Stomach (tissue), 4 donors: ENCODE measurements around the gene IP6K3.

Source experiments
- EP300 ChIP-seq: sonication (generic); formaldehyde crosslinking; IDR thresholded peaks from one replicate; pipeline ENCODE4 v1.6.1; 2017; ENCODE audit warnings: antibody characterized with exemption
- TF ChIP-seq, protein P1 (sequence below), 7 experiments: fragments of 450-650 bp in 4 of 7; fragments of 200-600 bp in 3 of 7; sonication (generic) in 3 of 7; IDR thresholded peaks; one replicate each; pipeline ENCODE4 v1.5.1; 2016 to 2019; ENCODE audit warnings: antibody characterized with exemption in 7 of 7, control low read depth in 2 of 7, mild to moderate bottlenecking in 1 of 7

DNA sequence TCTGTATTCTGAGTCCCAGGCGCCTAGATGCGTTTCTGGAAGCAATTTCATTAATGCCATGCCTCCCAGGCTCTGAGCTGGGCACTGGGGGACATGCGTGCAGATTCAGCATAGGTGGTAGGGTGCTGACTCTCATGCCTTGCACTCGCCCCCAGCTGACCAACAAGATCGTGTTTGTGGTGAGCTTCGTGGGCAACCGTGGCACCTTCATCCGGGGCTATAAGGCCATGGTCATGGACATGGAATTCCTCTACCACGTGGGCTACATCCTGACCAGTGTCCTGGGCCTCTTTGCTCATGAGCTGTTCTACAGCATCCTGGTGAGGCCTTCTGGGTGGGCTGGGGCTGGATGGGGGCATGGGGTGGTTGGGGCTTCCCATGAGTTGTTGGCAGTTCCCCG is 56.8 kb downstream of the IP6K3 start:
- TF ChIP-seq, protein P1, sequence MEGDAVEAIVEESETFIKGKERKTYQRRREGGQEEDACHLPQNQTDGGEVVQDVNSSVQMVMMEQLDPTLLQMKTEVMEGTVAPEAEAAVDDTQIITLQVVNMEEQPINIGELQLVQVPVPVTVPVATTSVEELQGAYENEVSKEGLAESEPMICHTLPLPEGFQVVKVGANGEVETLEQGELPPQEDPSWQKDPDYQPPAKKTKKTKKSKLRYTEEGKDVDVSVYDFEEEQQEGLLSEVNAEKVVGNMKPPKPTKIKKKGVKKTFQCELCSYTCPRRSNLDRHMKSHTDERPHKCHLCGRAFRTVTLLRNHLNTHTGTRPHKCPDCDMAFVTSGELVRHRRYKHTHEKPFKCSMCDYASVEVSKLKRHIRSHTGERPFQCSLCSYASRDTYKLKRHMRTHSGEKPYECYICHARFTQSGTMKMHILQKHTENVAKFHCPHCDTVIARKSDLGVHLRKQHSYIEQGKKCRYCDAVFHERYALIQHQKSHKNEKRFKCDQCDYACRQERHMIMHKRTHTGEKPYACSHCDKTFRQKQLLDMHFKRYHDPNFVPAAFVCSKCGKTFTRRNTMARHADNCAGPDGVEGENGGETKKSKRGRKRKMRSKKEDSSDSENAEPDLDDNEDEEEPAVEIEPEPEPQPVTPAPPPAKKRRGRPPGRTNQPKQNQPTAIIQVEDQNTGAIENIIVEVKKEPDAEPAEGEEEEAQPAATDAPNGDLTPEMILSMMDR (IDR thresholded peaks at IDR 0.05): no peak
- no peak for TF ChIP-seq EP300
